ENCODE results near the gene C13orf42. TPM values are rescaled to one million over a fixed set of nuclear protein-coding genes. Genes with fewer than 3 reads are reported as not detected.

The C13orf42 gene
- total RNA-seq, 1 donor from 2014 or later = not detected

- Mint-ChIP-seq H3K4me3 (ENCODE audit: unreplicated experiment) (no peak overlapping the region), H3K4me1 (ENCODE audit: low read depth, unreplicated experiment) (peaks cover 13% of the 10 kb centered on the region), H3K9me3 (ENCODE audit: unreplicated experiment) (peaks cover 5% of the 10 kb centered on the region), H3K36me3 (ENCODE audit: unreplicated experiment) (no peaks in the 10 kb centered on the region), H3K27me3 (ENCODE audit: unreplicated experiment) (peaks cover under 1% of the 10 kb centered on the region), H3K27ac (ENCODE audit: unreplicated experiment) (no peak overlapping the region)
- TF ChIP-seq CTCF (IDR thresholded peaks at IDR 0.05; ENCODE audit: partially characterized antibody, unreplicated experiment) = no peak
- DNase-seq = no peak
Measured at GRCh38 chr13:51036418-51036817, 74.7 kb downstream of the C13orf42 start.

GRCh38 chr13:51035978-51036377 lies 75.1 kb downstream of the C13orf42 start:
- TF ChIP-seq CTCF (IDR thresholded peaks at IDR 0.05; ENCODE audit: partially characterized antibody, unreplicated experiment) = no peak

GRCh38 chr13:51035469-51035868 lies 75.6 kb downstream of the C13orf42 start:
- Mint-ChIP-seq H3K4me3 (ENCODE audit: unreplicated experiment) (no peak overlapping the region), H3K27me3 (ENCODE audit: unreplicated experiment) (no peaks in the 10 kb centered on the region), H3K36me3 (ENCODE audit: unreplicated experiment) (no peaks in the 10 kb centered on the region), H3K27ac (ENCODE audit: unreplicated experiment) (no peak overlapping the region), H3K4me1 (ENCODE audit: low read depth, unreplicated experiment) (peaks cover 6% of the 10 kb centered on the region), H3K9me3 (ENCODE audit: unreplicated experiment) (peaks cover 5% of the 10 kb centered on the region)
- TF ChIP-seq CTCF (IDR thresholded peaks at IDR 0.05; ENCODE audit: partially characterized antibody, unreplicated experiment) = no peak
- DNase-seq = no peak

More at GRCh38 chr13:51035978-51036377, 75.1 kb downstream of the C13orf42 start:
- Mint-ChIP-seq H3K4me1 (ENCODE audit: low read depth, unreplicated experiment) (peaks cover 10% of the 10 kb centered on the region), H3K27me3 (ENCODE audit: unreplicated experiment) (no peaks in the 10 kb centered on the region), H3K4me3 (ENCODE audit: unreplicated experiment) (no peak overlapping the region), H3K36me3 (ENCODE audit: unreplicated experiment) (no peaks in the 10 kb centered on the region), H3K27ac (ENCODE audit: unreplicated experiment) (no peak overlapping the region), H3K9me3 (ENCODE audit: unreplicated experiment) (peaks cover 5% of the 10 kb centered on the region)
- DNase-seq = no peak

- Mint-ChIP-seq H3K36me3 (ENCODE audit: unreplicated experiment) (no peaks in the 10 kb centered on the region), H3K4me1 (ENCODE audit: low read depth, unreplicated experiment) (peaks cover 4% of the 10 kb centered on the region), H3K27ac (ENCODE audit: unreplicated experiment) (no peak overlapping the region), H3K9me3 (ENCODE audit: unreplicated experiment) (peaks cover 1% of the 10 kb centered on the region), H3K27me3 (ENCODE audit: unreplicated experiment) (no peaks in the 10 kb centered on the region), H3K4me3 (ENCODE audit: unreplicated experiment) (no peak overlapping the region)
- DNase-seq = no peak
- TF ChIP-seq CTCF (IDR thresholded peaks at IDR 0.05; ENCODE audit: partially characterized antibody, unreplicated experiment) = no peak
Measured at GRCh38 chr13:51034906-51035305, 76.2 kb downstream of the C13orf42 start.

- TF ChIP-seq CTCF (IDR thresholded peaks at IDR 0.05; ENCODE audit: partially characterized antibody, unreplicated experiment) = no peak
- no peak for DNase-seq
- Mint-ChIP-seq H3K27me3 (ENCODE audit: unreplicated experiment) (no peaks in the 10 kb centered on the region), H3K4me3 (ENCODE audit: unreplicated experiment) (no peak overlapping the region), H3K27ac (ENCODE audit: unreplicated experiment) (no peak overlapping the region), H3K36me3 (ENCODE audit: unreplicated experiment) (no peaks in the 10 kb centered on the region), H3K4me1 (ENCODE audit: low read depth, unreplicated experiment) (peaks cover 4% of the 10 kb centered on the region), H3K9me3 (ENCODE audit: unreplicated experiment) (peaks cover 1% of the 10 kb centered on the region)
Measured at GRCh38 chr13:51033421-51034185, 77.5 kb downstream of the C13orf42 start.

All from glutamatergic neuron (in vitro differentiated cells).